BLaER1 treated with 17β-estradiol and CSF1 and Interleukin-3, amounts not matched to agents 10 nM and 100 nM (cell line): ENCODE measurements around the gene TBL1XR1.
"Not testable (repeated sequence)": the region's sequence is repeated elsewhere in the genome, so short reads cannot be mapped to it uniquely, and the experiment has no call there.

Source experiments
- H3K27ac ChIP-seq, 11 experiments: shearing (Covaris generic); formaldehyde crosslinking; 2 replicates each; pipeline ENCODE4 v1.8.1; 2022
- H3K27me3 ChIP-seq, 11 experiments: shearing (Covaris generic); formaldehyde crosslinking; 2 replicates each; pipeline ENCODE4 v1.8.1; 2022
- H3K36me3 ChIP-seq, 11 experiments: shearing (Covaris generic); formaldehyde crosslinking; 2 replicates each; pipeline ENCODE4 v1.8.1; 2022
- H3K4me1 ChIP-seq, 10 experiments: shearing (Covaris generic); formaldehyde crosslinking; 2 replicates each; pipeline ENCODE4 v1.8.1; 2022
- H3K4me2 ChIP-seq, 11 experiments: shearing (Covaris generic); formaldehyde crosslinking; 2 replicates each; pipeline ENCODE4 v1.8.1; 2022
- H3K4me3 ChIP-seq, 10 experiments: shearing (Covaris generic); formaldehyde crosslinking; 2 replicates each; pipeline ENCODE4 v1.8.1; 2022
- H3K9ac ChIP-seq, 11 experiments: shearing (Covaris generic); formaldehyde crosslinking; 2 replicates each; pipeline ENCODE4 v1.8.1; 2022
- H3K9me3 ChIP-seq, 11 experiments: shearing (Covaris generic); formaldehyde crosslinking; replicated peaks in 1 of 11; 2 replicates each; pipeline ENCODE4 v1.8.1; 2022
- H4K20me1 ChIP-seq, 11 experiments: shearing (Covaris generic); formaldehyde crosslinking; 2 replicates each; pipeline ENCODE4 v1.8.1; 2022
- Cebpa-rat ChIP-seq, 11 experiments: shearing (Covaris generic); IDR thresholded peaks; 2 replicates each; pipeline ENCODE4 v1.8.1; 2022

Gene TBL1XR1

DNA sequence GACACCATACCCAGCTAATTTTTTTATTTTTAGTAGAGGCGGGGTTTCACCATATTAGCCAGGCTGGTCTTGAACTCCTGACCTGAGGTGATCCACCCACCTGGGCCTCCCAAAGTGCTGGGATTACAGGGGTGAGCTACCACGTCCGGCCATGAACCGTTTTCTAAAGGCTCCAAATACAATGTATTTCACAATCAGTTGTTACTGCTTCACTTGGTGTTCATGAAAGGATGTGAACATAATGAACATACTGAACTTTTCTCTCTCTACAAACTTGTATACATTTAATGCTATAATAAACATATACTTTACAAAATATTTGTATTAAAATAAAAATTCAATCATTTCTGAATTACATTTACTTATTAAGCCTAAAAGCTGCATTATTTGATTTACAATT lies 28.9 kb downstream of the TBL1XR1 start:
- H3K36me3 ChIP-seq, result peaks cover 61 to 98% (median 85%) of the 10 kb centered on the region in 11 experiments
- H3K27me3 ChIP-seq, result no peaks in the 10 kb centered on the region
- no peak overlapping the region for H3K27ac ChIP-seq
- H3K4me3 ChIP-seq, result no peak overlapping the region
- H3K9me3 ChIP-seq, result peaks cover 19 to 67% (median 44%) of the 10 kb centered on the region in 11 experiments
- TF ChIP-seq Cebpa-rat (IDR thresholded peaks at IDR 0.05), result peak in 3 of 11 experiments; percentile 24 to 43 (median 27); a peak in 2 of 22 replicates
- peaks cover 0 to 56% (median 2%) of the 10 kb centered on the region in 10 experiments; a peak in 9 of 20 replicates for H3K4me1 ChIP-seq
- H3K9ac ChIP-seq, result no peak overlapping the region
- peaks cover 84 to 100% (median 99%) of the 10 kb centered on the region in 11 experiments for H4K20me1 ChIP-seq
- H3K4me2 ChIP-seq, result no peak overlapping the region

DNA sequence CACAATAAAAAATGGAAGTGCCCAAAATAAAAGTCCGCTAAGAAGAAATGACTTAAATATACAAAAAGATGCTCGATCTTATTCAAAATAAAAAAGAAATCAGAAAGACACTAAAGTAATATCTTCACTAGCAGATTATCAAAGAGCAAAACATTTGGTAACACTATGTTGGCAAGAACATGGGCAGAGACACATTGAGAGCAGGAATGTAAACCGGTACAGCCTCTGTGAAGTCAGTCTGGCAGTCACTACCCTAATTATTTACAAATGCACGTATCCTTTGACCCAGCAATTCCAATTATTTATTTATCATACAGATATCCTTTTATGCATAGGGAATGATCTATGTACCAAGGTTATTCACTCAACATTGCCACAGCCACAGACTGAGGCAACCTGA lies 34.5 kb downstream of the TBL1XR1 start:
- H4K20me1 ChIP-seq, result peaks cover 88 to 100% (median 100%) of the 10 kb centered on the region in 11 experiments
- TF ChIP-seq Cebpa-rat (IDR thresholded peaks at IDR 0.05), result no peak

DNA sequence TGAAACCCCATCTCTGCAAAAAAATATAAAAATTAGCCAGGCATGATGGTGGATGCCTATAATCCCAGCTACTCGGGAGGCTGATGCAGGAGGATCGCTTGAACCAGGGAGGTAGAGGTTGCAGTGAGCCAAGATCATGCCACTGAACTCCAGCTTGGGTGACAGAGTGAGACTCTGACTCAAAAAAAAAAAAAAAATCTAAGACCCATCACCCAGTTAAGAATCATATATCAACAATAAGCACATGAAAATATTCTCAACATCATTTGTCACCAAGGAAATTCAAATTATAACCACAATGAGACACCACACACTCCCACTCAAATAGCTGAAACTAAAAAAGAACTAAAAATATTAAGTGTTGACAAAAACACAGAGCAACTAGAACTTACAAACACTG lies 35.7 kb downstream of the TBL1XR1 start:
- peaks cover 0 to 38% (median 22%) of the 10 kb centered on the region in 10 experiments; a peak in 17 of 20 replicates for H3K4me1 ChIP-seq
- H3K9me3 ChIP-seq, result peaks cover 4 to 50% (median 22%) of the 10 kb centered on the region in 11 experiments
- 0 out of 22 replicates have a peak overlapping the region, but pooled peaks of 2 of the 11 experiments have one; percentile 6 to 7 for H3K4me2 ChIP-seq
- H4K20me1 ChIP-seq, result peaks cover 88 to 100% (median 100%) of the 10 kb centered on the region in 11 experiments
- not testable (repeated sequence) for H3K4me3 ChIP-seq, H3K9ac ChIP-seq, H3K27me3 ChIP-seq
- 0 out of 22 replicates have a peak overlapping the region, but pooled peaks of 1 of the 11 experiments have one; percentile 20 for H3K27ac ChIP-seq
- peaks cover 52 to 95% (median 85%) of the 10 kb centered on the region in 11 experiments for H3K36me3 ChIP-seq

More for the DNA sequence above, 34.5 kb downstream of the TBL1XR1 start:
- Histone ChIP-seq H3K4me2 (no peak overlapping the region), H3K9me3 (peaks cover 15 to 62% (median 33%) of the 10 kb centered on the region in 11 experiments), H3K9ac (no peak overlapping the region), H3K4me1 (peaks cover 0 to 38% (median 22%) of the 10 kb centered on the region in 10 experiments; a peak in 17 of 20 replicates), H3K36me3 (peaks cover 63 to 97% (median 87%) of the 10 kb centered on the region in 11 experiments), H3K27me3 (no peaks in the 10 kb centered on the region), H3K27ac (no peak overlapping the region), H3K4me3 (no peak overlapping the region)

DNA sequence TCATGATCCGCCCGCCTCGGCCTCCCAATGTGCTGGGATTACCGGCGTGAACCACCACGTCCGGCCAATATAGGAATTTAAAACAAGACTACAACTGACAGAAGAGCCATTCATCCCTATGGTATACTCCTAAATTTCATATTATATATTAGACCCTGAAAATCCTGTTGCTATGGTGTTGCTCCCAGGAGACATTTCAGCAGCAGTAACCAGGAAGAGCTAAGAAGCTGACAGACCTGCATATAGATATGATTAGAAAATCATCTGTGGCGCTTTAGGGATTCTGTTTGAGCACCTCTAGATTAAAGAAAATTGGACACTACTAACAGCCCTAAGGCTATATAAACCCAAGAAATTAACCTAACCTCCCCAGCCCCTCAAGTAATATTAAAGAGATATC lies 38.8 kb downstream of the TBL1XR1 start:
- Histone ChIP-seq H3K9me3 (peaks cover 0 to 29% (median 7%) of the 10 kb centered on the region in 11 experiments; a peak in 12 of 22 replicates), H3K9ac (no peak overlapping the region), H3K4me3 (no peak overlapping the region), H3K27ac (no peak overlapping the region), H3K36me3 (peaks cover 32 to 91% (median 67%) of the 10 kb centered on the region in 11 experiments), H3K27me3 (no peaks in the 10 kb centered on the region), H3K4me1 (peaks cover 3 to 33% (median 24%) of the 10 kb centered on the region in 10 experiments; a peak in 18 of 20 replicates), H4K20me1 (peaks cover 82 to 100% (median 100%) of the 10 kb centered on the region in 11 experiments), H3K4me2 (peak overlapping the region in 3 of 11 experiments; percentile 11 to 39 (median 33); a peak in 6 of 22 replicates)
- TF ChIP-seq Cebpa-rat (IDR thresholded peaks at IDR 0.05), result no peak

DNA sequence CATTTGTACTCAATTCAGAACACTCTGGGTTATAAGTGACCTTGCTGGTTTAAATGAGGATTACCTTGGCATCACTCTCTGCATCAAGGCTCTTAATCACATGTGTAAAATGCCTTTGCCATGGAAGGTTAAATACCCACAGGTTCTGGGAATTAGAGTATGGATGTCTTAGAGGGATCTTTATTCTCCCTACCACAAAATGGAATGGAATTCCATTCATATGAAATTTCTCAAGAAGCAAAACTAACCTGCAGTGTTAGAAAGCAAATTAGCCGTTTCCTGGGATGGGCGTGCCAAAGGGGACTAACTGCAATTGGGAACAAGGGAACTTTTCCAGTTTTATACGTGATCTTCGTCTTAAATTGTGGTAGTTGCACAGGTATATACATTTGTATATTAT lies 39.8 kb downstream of the TBL1XR1 start:
- Histone ChIP-seq H3K9ac (no peak overlapping the region), H3K4me3 (no peak overlapping the region), H4K20me1 (peaks cover 83 to 100% (median 100%) of the 10 kb centered on the region in 11 experiments), H3K27me3 (no peaks in the 10 kb centered on the region), H3K9me3 (peaks cover 0 to 21% (median 3%) of the 10 kb centered on the region in 11 experiments; a peak in 7 of 22 replicates), H3K27ac (no peak overlapping the region), H3K4me2 (peak overlapping the region in 1 of 11 experiments; percentile 6; a peak in 1 of 22 replicates), H3K36me3 (peaks cover 35 to 90% (median 63%) of the 10 kb centered on the region in 11 experiments), H3K4me1 (peaks cover 12 to 42% (median 32%) of the 10 kb centered on the region in 10 experiments; a peak in 19 of 20 replicates)
- TF ChIP-seq Cebpa-rat (IDR thresholded peaks at IDR 0.05), result no peak

DNA sequence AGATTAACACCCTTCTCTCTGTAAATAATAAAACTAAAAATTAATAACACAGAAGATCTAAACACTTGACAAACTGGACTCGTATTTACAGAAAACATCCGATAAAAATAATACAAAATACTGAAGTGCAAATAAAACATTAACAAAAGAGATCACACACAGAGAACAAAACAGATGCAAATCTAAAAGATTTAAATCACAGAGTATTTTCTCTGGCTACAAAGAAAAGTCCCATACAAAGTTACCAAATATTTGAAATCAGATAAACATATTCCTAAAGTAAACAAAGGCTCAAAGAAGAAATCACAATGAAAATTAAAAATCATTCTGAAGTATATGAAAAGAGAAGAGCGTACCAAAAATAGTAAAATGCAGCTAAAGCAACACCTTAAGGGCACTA lies 42.5 kb downstream of the TBL1XR1 start:
- TF ChIP-seq Cebpa-rat (IDR thresholded peaks at IDR 0.05), result no peak
- H3K27ac ChIP-seq, result no peak overlapping the region
- no peak overlapping the region for H3K9ac ChIP-seq
- H3K4me2 ChIP-seq, result no peak overlapping the region
- H3K36me3 ChIP-seq, result peaks cover 16 to 83% (median 52%) of the 10 kb centered on the region in 11 experiments; a peak in 20 of 22 replicates
- peaks cover 84 to 100% (median 100%) of the 10 kb centered on the region in 11 experiments for H4K20me1 ChIP-seq
- H3K4me3 ChIP-seq, result no peak overlapping the region
- H3K4me1 ChIP-seq, result peaks cover 25 to 54% (median 50%) of the 10 kb centered on the region in 10 experiments
- peaks cover 0 to 6% (median 0%) of the 10 kb centered on the region in 11 experiments; a peak in 2 of 22 replicates for H3K9me3 ChIP-seq
- no peaks in the 10 kb centered on the region for H3K27me3 ChIP-seq

DNA sequence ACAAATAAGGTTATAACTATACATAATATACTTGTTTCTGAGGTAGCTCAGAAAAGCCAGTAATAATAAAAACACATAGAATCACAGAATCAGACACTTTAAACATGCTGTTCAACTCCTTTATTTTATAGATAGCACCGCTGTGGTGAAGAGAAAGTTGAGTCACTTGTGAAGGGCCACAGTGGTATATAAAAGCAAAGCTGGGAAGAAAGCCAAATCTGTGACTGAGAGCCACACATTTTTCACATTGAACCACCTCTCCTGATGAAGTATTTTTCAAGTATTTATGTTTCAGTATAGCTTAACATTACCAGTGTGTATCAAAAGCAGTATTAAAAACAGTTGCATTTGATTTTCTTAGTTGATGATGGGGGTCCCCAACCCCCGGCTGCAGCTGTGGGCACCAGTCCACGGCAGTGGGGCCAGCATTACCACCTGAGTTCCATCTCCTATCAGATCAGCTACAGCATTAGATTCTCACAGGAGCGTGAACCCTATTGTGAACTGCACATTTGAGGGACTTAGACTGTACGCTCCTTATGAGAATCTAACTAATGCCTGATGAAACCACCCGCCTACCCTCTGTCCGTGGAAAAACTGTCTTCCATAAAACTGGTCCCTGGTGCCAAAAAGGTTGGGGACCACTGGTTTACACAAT lies 46.2 kb downstream of the TBL1XR1 start:
- peak overlapping the region; percentile 2 to 56 (median 43); a peak in 20 of 22 replicates for H3K4me2 ChIP-seq
- no peaks in the 10 kb centered on the region for H3K27me3 ChIP-seq
- H3K4me1 ChIP-seq, result peaks cover 48 to 78% (median 67%) of the 10 kb centered on the region in 10 experiments
- 0 out of 22 replicates have a peak overlapping the region, but pooled peaks of 2 of the 11 experiments have one; percentile 5 to 29 for H3K9ac ChIP-seq
- peaks cover 0 to 6% (median 0%) of the 10 kb centered on the region in 11 experiments; a peak in 2 of 22 replicates for H3K9me3 ChIP-seq
- H4K20me1 ChIP-seq, result peaks cover 84 to 100% (median 100%) of the 10 kb centered on the region in 11 experiments
- no peak for TF ChIP-seq Cebpa-rat (IDR thresholded peaks at IDR 0.05)
- peaks cover 26 to 72% (median 46%) of the 10 kb centered on the region in 11 experiments; a peak in 19 of 22 replicates for H3K36me3 ChIP-seq
- H3K27ac ChIP-seq, result peak overlapping the region in 6 of 11 experiments; percentile 19 to 37 (median 28); a peak in 4 of 22 replicates
- H3K4me3 ChIP-seq, result no peak overlapping the region

DNA sequence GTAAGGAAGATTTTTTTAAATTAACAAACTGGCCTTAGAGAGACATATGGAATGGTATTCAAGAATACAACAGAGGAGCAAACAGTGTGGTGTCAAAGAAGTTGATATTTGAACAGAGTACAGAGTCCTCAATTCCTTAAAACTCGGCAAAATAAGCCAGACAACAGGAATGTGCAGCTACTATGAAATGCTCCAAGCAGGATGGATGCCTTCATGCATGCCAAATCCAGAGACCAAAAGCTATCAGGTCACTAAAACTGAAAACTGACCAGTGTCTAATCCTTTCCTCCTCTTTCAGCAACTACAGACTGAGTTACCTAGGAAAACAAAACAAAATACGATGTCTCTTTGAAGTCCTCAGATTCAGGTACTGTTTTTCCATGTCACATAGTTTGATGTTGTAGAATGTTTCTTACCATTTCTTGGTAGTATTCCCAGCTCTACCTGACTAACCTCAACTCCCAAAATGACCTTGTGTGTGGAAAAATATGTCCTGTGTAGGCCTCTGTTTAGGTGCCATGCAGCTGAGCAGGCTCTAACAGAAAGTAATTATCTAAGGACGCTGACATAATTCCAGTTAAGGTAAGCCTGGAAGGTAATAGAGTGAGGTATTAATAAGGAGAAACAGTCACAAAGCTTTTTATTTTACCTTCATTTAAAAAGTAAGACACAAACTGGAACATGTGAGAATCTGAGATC lies 46.9 kb downstream of the TBL1XR1 start:
- Histone ChIP-seq H4K20me1 (peaks cover 84 to 100% (median 100%) of the 10 kb centered on the region in 11 experiments), H3K4me3 (no peak overlapping the region), H3K27ac (0 out of 22 replicates have a peak overlapping the region, but pooled peaks of 1 of the 11 experiments have one; percentile 8), H3K36me3 (peaks cover 24 to 65% (median 46%) of the 10 kb centered on the region in 11 experiments; a peak in 19 of 22 replicates), H3K4me2 (peak overlapping the region in 10 of 11 experiments; percentile 1 to 56 (median 15); a peak in 13 of 22 replicates), H3K9me3 (peaks cover 0 to 6% (median 0%) of the 10 kb centered on the region in 11 experiments; a peak in 2 of 22 replicates), H3K9ac (peak overlapping the region in 1 of 11 experiments; percentile 31; a peak in 1 of 22 replicates), H3K4me1 (peaks cover 55 to 81% (median 74%) of the 10 kb centered on the region in 10 experiments), H3K27me3 (no peaks in the 10 kb centered on the region)
- no peak for TF ChIP-seq Cebpa-rat (IDR thresholded peaks at IDR 0.05)
